Osteocyte (in vitro differentiated cells): Measurements from ENCODE around the gene TRRAP. TPM values are rescaled to one million over a fixed set of nuclear protein-coding genes. Genes with fewer than 3 reads are reported as not detected.

Experiments used
- DNase-seq: peaks from one replicate; pipeline ENCODE4 v3.0.0; 2021; ENCODE audit warnings: mixed read lengths; ENCODE audit not compliant: unreplicated experiment; ENCODE audit errors: extremely low spot score
- H3K27ac Mint-ChIP-seq: one replicate; pipeline ENCODE4 v1.8.0; 2021; ENCODE audit warnings: mild to moderate bottlenecking, mixed read lengths; ENCODE audit not compliant: unreplicated experiment
- H3K27me3 Mint-ChIP-seq: one replicate; pipeline ENCODE4 v1.8.0; 2021; ENCODE audit warnings: mixed read lengths; ENCODE audit not compliant: unreplicated experiment
- H3K36me3 Mint-ChIP-seq: one replicate; pipeline ENCODE4 v1.8.0; 2021; ENCODE audit warnings: mixed read lengths; ENCODE audit not compliant: unreplicated experiment
- H3K4me1 Mint-ChIP-seq: one replicate; pipeline ENCODE4 v1.8.0; 2021; ENCODE audit warnings: mixed read lengths; ENCODE audit not compliant: unreplicated experiment
- H3K4me3 Mint-ChIP-seq: one replicate; pipeline ENCODE4 v1.8.0; 2021; ENCODE audit warnings: mild to moderate bottlenecking, moderate library complexity, mixed read lengths; ENCODE audit not compliant: unreplicated experiment
- H3K9me3 Mint-ChIP-seq: one replicate; pipeline ENCODE4 v1.8.0; 2021; ENCODE audit warnings: mixed read lengths; ENCODE audit not compliant: unreplicated experiment
- CTCF ChIP-seq: fragments of 200-600 bp; sonication (generic); IDR thresholded peaks from 2 replicates; pipeline ENCODE4 v1.5.0; 2021; ENCODE audit warnings: antibody characterized with exemption, mild to moderate bottlenecking, moderate library complexity
- total RNA-seq: library from RNA; stranded (reverse); gene quantifications from 2 replicates; pipeline ENCODE4 v1.2.1, GENCODE V29; 2021

Gene TRRAP
- total RNA-seq, 1 donor from 2014 or later: 48.5 TPM

GRCh38 chr7:99029466-99030435 lies 151.4 kb downstream of the TRRAP start:
- H3K4me3 Mint-ChIP-seq: no peak overlapping the region
- peaks cover 47% of the 10 kb centered on the region for H3K36me3 Mint-ChIP-seq
- no peaks in the 10 kb centered on the region for H3K9me3 Mint-ChIP-seq
- no peak for TF ChIP-seq CTCF
- H3K27ac Mint-ChIP-seq: peak overlapping the region; percentile 87
- DNase-seq: no peak
- H3K27me3 Mint-ChIP-seq: no peaks in the 10 kb centered on the region
- H3K4me1 Mint-ChIP-seq: peaks cover 51% of the 10 kb centered on the region

GRCh38 chr7:99030457-99030856 lies 152.1 kb downstream of the TRRAP start:
- no peak for TF ChIP-seq CTCF
- Mint-ChIP-seq H3K27me3 (no peaks in the 10 kb centered on the region), H3K4me1 (peaks cover 45% of the 10 kb centered on the region), H3K36me3 (peaks cover 53% of the 10 kb centered on the region), H3K9me3 (no peaks in the 10 kb centered on the region), H3K27ac (peak overlapping the region; percentile 87), H3K4me3 (no peak overlapping the region)
- no peak for DNase-seq

GRCh38 chr7:99030951-99031350 lies 152.6 kb downstream of the TRRAP start:
- Mint-ChIP-seq H3K9me3 (no peaks in the 10 kb centered on the region), H3K27me3 (no peaks in the 10 kb centered on the region), H3K36me3 (peaks cover 54% of the 10 kb centered on the region), H3K4me3 (no peak overlapping the region), H3K4me1 (peaks cover 40% of the 10 kb centered on the region), H3K27ac (peak overlapping the region; percentile 87)
- no peak for DNase-seq
- no peak for TF ChIP-seq CTCF

- peaks cover 39% of the 10 kb centered on the region for H3K4me1 Mint-ChIP-seq
- peak overlapping the region; percentile 87 for H3K27ac Mint-ChIP-seq
- H3K9me3 Mint-ChIP-seq: no peaks in the 10 kb centered on the region
Observed at GRCh38 chr7:99031496-99031895, 153.2 kb downstream of the TRRAP start.

More at GRCh38 chr7:99031496-99031895, 153.2 kb downstream of the TRRAP start:
- no peaks in the 10 kb centered on the region for H3K27me3 Mint-ChIP-seq
- TF ChIP-seq CTCF: no peak
- no peak for DNase-seq
- H3K36me3 Mint-ChIP-seq: peaks cover 58% of the 10 kb centered on the region
- H3K4me3 Mint-ChIP-seq: no peak overlapping the region
